Measurements from ENCODE around the gene ZNF486.
"Not testable (repeated sequence)": the region's sequence is repeated elsewhere in the genome, so short reads cannot be mapped to it uniquely, and the experiment has no call there.

The ZNF486 gene

GRCh38 chr19:20235156-20235555, 68.1 kb downstream of the ZNF486 start:
- DNase-seq = no peak

- peak; percentile 84 for DNase-seq
Measured at GRCh38 chr19:20237773-20238623, 71.0 kb downstream of the ZNF486 start.

- no peak for DNase-seq
Measured at GRCh38 chr19:20243629-20244028, 76.6 kb downstream of the ZNF486 start.

- no peak for DNase-seq
Measured at GRCh38 chr19:20244356-20244755, 77.3 kb downstream of the ZNF486 start.

- DNase-seq = no peak
Measured at GRCh38 chr19:20245309-20245708, 78.3 kb downstream of the ZNF486 start.

GRCh38 chr19:20247016-20247683, 80.1 kb downstream of the ZNF486 start:
- no peak for DNase-seq

GRCh38 chr19:20248258-20248657, 81.2 kb downstream of the ZNF486 start:
- DNase-seq = not testable (repeated sequence)

Measured in activated CD4-positive, CD25-positive, alpha-beta regulatory T cell treated with anti-CD3 and anti-CD28 coated beads, Interleukin-2, amount 50 U/mL, for 72 hours (primary cell).